Stimulated activated naive CD8-positive, alpha-beta T cell treated with anti-CD3 and anti-CD28 coated beads, Interleukin-15, Interleukin-2, amounts not matched to agents 100 U/mL and 50 U/mL, for 24 hours (primary cell): ENCODE data around the gene PARD3.

Experiments used
- ATAC-seq: fragments of 150-1000 bp; cut with Tn5 transposase; one replicate; pipeline ENCODE4 v1.10.0; 2021
- DNase-seq: peaks from one replicate; pipeline ENCODE4 v3.0.0; 2021

The PARD3 gene

GRCh38 chr10:34492081-34492480, 323.0 kb downstream of the PARD3 start:
- ATAC-seq (no peak), DNase-seq (no peak)

- DNase-seq (no peak), ATAC-seq (no peak)
Observed at GRCh38 chr10:34491678-34492077, 323.4 kb downstream of the PARD3 start.

- ATAC-seq (no peak), DNase-seq (no peak)
Observed at GRCh38 chr10:34489973-34490745, 324.9 kb downstream of the PARD3 start.

GRCh38 chr10:34489411-34489810, 325.7 kb downstream of the PARD3 start:
- no peak for DNase-seq

GRCh38 chr10:34488476-34489130, 326.5 kb downstream of the PARD3 start:
- no peak for ATAC-seq

More at GRCh38 chr10:34489411-34489810, 325.7 kb downstream of the PARD3 start:
- ATAC-seq, result no peak

GRCh38 chr10:34486008-34486407, 329.1 kb downstream of the PARD3 start:
- ATAC-seq, result no peak
- no peak for DNase-seq

More at GRCh38 chr10:34488476-34489130, 326.5 kb downstream of the PARD3 start:
- no peak for DNase-seq

- no peak for ATAC-seq
Observed at GRCh38 chr10:34484164-34484563, 330.9 kb downstream of the PARD3 start.

GRCh38 chr10:34480345-34480744, 334.8 kb downstream of the PARD3 start:
- ATAC-seq, result no peak
- no peak for DNase-seq

More at GRCh38 chr10:34484164-34484563, 330.9 kb downstream of the PARD3 start:
- no peak for DNase-seq

- DNase-seq (no peak), ATAC-seq (no peak)
Observed at GRCh38 chr10:34479520-34480179, 335.4 kb downstream of the PARD3 start.

- no peak for ATAC-seq
- no peak for DNase-seq
Observed at GRCh38 chr10:34477249-34477648, 337.8 kb downstream of the PARD3 start.

GRCh38 chr10:34476608-34477007, 338.5 kb downstream of the PARD3 start:
- ATAC-seq (no peak), DNase-seq (no peak)

GRCh38 chr10:34475786-34476185, 339.3 kb downstream of the PARD3 start:
- DNase-seq (no peak), ATAC-seq (no peak)

- ATAC-seq (no peak), DNase-seq (no peak)
Observed at GRCh38 chr10:34475274-34475646, 339.8 kb downstream of the PARD3 start.

- DNase-seq (no peak), ATAC-seq (no peak)
Observed at GRCh38 chr10:34474555-34475273, 340.4 kb downstream of the PARD3 start.

GRCh38 chr10:34474009-34474376, 341.1 kb downstream of the PARD3 start:
- no peak for ATAC-seq
- DNase-seq, result no peak

- DNase-seq (no peak), ATAC-seq (no peak)
Observed at GRCh38 chr10:34473174-34474008, 341.7 kb downstream of the PARD3 start.

GRCh38 chr10:34470307-34470706, 344.8 kb downstream of the PARD3 start:
- no peak for DNase-seq
- no peak for ATAC-seq

GRCh38 chr10:34469446-34469845, 345.6 kb downstream of the PARD3 start:
- ATAC-seq (no peak), DNase-seq (no peak)

GRCh38 chr10:34467902-34468301, 347.2 kb downstream of the PARD3 start:
- no peak for ATAC-seq
- no peak for DNase-seq

- no peak for DNase-seq
- ATAC-seq, result no peak
Observed at GRCh38 chr10:34467364-34467763, 347.7 kb downstream of the PARD3 start.

GRCh38 chr10:34465678-34466077, 349.4 kb downstream of the PARD3 start:
- ATAC-seq, result no peak
- no peak for DNase-seq

GRCh38 chr10:34464591-34464990, 350.5 kb downstream of the PARD3 start:
- ATAC-seq, result no peak
- DNase-seq, result no peak
